Astrocyte (in vitro differentiated cells and primary cell): ENCODE results near the gene PCMT1. TPM values are rescaled to one million over a fixed set of nuclear protein-coding genes. Genes with fewer than 3 reads are reported as not detected.
A peak's percentile ranks its signal among the peaks of the same experiment; 100 is the strongest.

Experiments used
- DNase-seq: peaks from one replicate; pipeline ENCODE4 v3.0.0-alpha.2; 2010; ENCODE audit warnings: low read depth
- FAIRE-seq: peaks from 2 replicates; lab custom pipeline; 2011; peaks lifted over from hg19 to GRCh38; lab: Jason Lieb, UNC
- H2AFZ ChIP-seq: 2 replicates; pipeline ENCODE4 v1.6.0; 2012; ENCODE audit warnings: low read depth, low read length, inconsistent platforms
- H3K27ac ChIP-seq: 2 replicates; pipeline ENCODE4 v1.5.1; 2011; ENCODE audit warnings: low read depth, low read length, inconsistent platforms
- H3K27me3 ChIP-seq: 2 replicates; pipeline ENCODE4 v1.6.0; 2011; ENCODE audit warnings: low read length, inconsistent platforms; ENCODE audit not compliant: insufficient read depth
- H3K36me3 ChIP-seq: 2 replicates; pipeline ENCODE4 v1.5.1; 2011; ENCODE audit warnings: low read length, inconsistent platforms; ENCODE audit not compliant: insufficient read depth
- H3K4me1 ChIP-seq: 2 replicates; pipeline ENCODE4 v1.5.1; 2011; ENCODE audit warnings: low read length, inconsistent platforms; ENCODE audit not compliant: insufficient read depth
- H3K4me2 ChIP-seq: 2 replicates; pipeline ENCODE4 v1.6.0; 2012; ENCODE audit warnings: low read length, inconsistent platforms
- H3K4me3 ChIP-seq: 2 replicates; pipeline ENCODE4 v1.5.1; 2011; ENCODE audit warnings: low read depth, mild to moderate bottlenecking, low read length, inconsistent platforms; ENCODE audit not compliant: insufficient read depth
- H3K79me2 ChIP-seq: 2 replicates; pipeline ENCODE4 v1.6.0; 2012; ENCODE audit warnings: mild to moderate bottlenecking, low read length, inconsistent platforms; ENCODE audit not compliant: insufficient read depth
- H3K9ac ChIP-seq: 2 replicates; pipeline ENCODE4 v1.6.0; 2012; ENCODE audit warnings: mild to moderate bottlenecking, low read length, inconsistent platforms
- H3K9me3 ChIP-seq: 2 replicates; pipeline ENCODE4 v1.5.1; 2012; ENCODE audit warnings: low read depth, mild to moderate bottlenecking, low read length, inconsistent platforms; ENCODE audit not compliant: insufficient read depth
- H4K20me1 ChIP-seq: 2 replicates; pipeline ENCODE4 v1.6.0; 2012; ENCODE audit warnings: low read length, inconsistent platforms; ENCODE audit not compliant: insufficient read depth
- H3K27ac Mint-ChIP-seq: one replicate; pipeline ENCODE4 v1.8.0; 2021; ENCODE audit warnings: mild to moderate bottlenecking, mixed read lengths; ENCODE audit not compliant: unreplicated experiment
- H3K27me3 Mint-ChIP-seq: one replicate; pipeline ENCODE4 v1.8.0; 2021; ENCODE audit warnings: low read depth, mixed read lengths; ENCODE audit not compliant: unreplicated experiment
- H3K36me3 Mint-ChIP-seq: one replicate; pipeline ENCODE4 v1.8.0; 2021; ENCODE audit warnings: low read depth, mixed read lengths; ENCODE audit not compliant: unreplicated experiment
- H3K4me1 Mint-ChIP-seq: one replicate; pipeline ENCODE4 v1.8.0; 2021; ENCODE audit warnings: low read depth, mixed read lengths; ENCODE audit not compliant: unreplicated experiment
- H3K4me3 Mint-ChIP-seq: one replicate; pipeline ENCODE4 v1.8.0; 2021; ENCODE audit warnings: mild to moderate bottlenecking, moderate library complexity, mixed read lengths; ENCODE audit not compliant: unreplicated experiment
- H3K9me3 Mint-ChIP-seq: one replicate; pipeline ENCODE4 v1.8.0; 2021; ENCODE audit warnings: mild to moderate bottlenecking, mixed read lengths; ENCODE audit not compliant: unreplicated experiment
- EZH2 ChIP-seq: IDR thresholded peaks from 2 replicates; pipeline ENCODE4 v1.6.1; 2012; ENCODE audit warnings: mild to moderate bottlenecking, low read length, inconsistent platforms; ENCODE audit not compliant: insufficient read depth
- total RNA-seq: library from RNA; stranded (reverse); gene quantifications from 2 replicates; pipeline ENCODE4 v1.2.1, GENCODE V29; 2021
- TF ChIP-seq, protein P1 (sequence below): IDR thresholded peaks from 2 replicates; pipeline ENCODE4 v1.5.1; 2011; ENCODE audit warnings: low read depth, mild to moderate bottlenecking, inconsistent platforms, low read length, moderate library complexity; ENCODE audit not compliant: insufficient read depth

Gene PCMT1
- total RNA-seq, 1 donor from 2014 or later, result 127 TPM

DNA sequence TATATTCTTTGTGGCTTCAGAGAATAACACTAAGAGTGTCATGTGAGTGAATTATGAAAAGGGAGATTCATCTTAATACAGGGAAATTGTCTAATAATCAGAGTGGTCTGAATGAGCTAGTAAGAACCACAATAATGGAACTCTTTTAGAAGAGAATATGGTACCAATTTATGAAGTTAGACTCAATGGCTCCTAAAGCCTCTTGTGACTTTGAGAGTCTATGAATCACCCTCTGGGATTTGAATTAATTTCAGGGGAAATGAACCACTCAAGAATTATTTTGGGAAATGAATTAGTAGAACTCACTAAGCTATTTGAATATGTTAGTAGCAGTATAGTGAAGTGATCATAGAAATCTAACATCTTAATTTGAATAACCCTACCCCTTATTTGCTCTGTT lies 14.3 kb downstream of the PCMT1 start:
- Histone ChIP-seq H3K9me3 (peaks cover 3% of the 10 kb centered on the region), H4K20me1 (peaks cover 44% of the 10 kb centered on the region), H3K4me2 (no peak overlapping the region), H2AFZ (no peak overlapping the region), H3K4me1 (no peaks in the 10 kb centered on the region), H3K9ac (no peak overlapping the region), H3K36me3 (peaks cover 4% of the 10 kb centered on the region), H3K27me3 (no peaks in the 10 kb centered on the region), H3K79me2 (peaks cover 84% of the 10 kb centered on the region), H3K4me3 (no peak overlapping the region), H3K27ac (no peak overlapping the region)
- TF ChIP-seq EZH2, result no peak
- no peaks in the 10 kb centered on the region for H3K27me3 Mint-ChIP-seq
- peaks cover 2% of the 10 kb centered on the region for H3K9me3 Mint-ChIP-seq
- H3K4me1 Mint-ChIP-seq, result peaks cover 6% of the 10 kb centered on the region
- no peak overlapping the region for H3K27ac Mint-ChIP-seq
- DNase-seq (peak; percentile 15), FAIRE-seq (no peak)
- H3K4me3 Mint-ChIP-seq, result no peak overlapping the region
- H3K36me3 Mint-ChIP-seq, result peaks cover 15% of the 10 kb centered on the region

DNA sequence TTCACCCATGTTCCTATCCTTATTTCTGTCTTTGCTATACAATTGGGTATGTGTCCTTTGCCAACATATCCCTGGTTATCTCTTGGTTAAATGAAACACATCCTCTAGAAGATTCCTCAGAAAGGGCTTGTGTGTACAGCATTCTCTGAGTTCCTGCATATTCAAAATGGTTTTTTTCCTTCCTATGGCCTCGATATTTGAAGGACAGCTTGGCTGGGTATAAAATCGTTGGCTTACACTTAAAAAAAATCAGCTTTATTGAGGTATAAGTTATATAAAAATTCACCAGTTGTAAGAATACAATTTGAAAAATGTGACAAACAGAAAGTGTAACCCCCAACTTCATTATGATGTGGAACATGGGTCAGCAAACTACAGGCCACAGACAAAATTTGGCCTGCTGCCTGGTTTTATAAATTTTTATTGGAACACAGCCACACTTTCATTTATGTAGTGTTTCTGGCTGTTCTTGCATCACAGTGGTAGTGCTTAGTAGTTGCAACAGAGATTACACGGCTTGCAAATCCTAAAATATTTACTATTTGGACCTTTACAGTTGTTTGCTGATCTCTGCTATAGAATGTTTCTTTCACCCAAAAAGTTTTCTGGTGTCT lies 16.7 kb downstream of the PCMT1 start:
- H3K27ac ChIP-seq, result no peak overlapping the region
- H3K79me2 ChIP-seq, result peaks cover 76% of the 10 kb centered on the region
- H3K27ac Mint-ChIP-seq, result peak overlapping the region; percentile 80
- no peaks in the 10 kb centered on the region for H3K27me3 ChIP-seq
- H3K9ac ChIP-seq, result no peak overlapping the region
- H3K36me3 ChIP-seq, result peaks cover 4% of the 10 kb centered on the region
- H3K27me3 Mint-ChIP-seq, result no peaks in the 10 kb centered on the region
- H3K9me3 ChIP-seq, result peaks cover 3% of the 10 kb centered on the region
- H3K4me3 ChIP-seq, result no peak overlapping the region
- H3K4me2 ChIP-seq, result no peak overlapping the region
- peaks cover 6% of the 10 kb centered on the region for H3K4me1 Mint-ChIP-seq
- H3K4me3 Mint-ChIP-seq, result no peak overlapping the region
- TF ChIP-seq EZH2, result no peak
- TF ChIP-seq, protein P1, sequence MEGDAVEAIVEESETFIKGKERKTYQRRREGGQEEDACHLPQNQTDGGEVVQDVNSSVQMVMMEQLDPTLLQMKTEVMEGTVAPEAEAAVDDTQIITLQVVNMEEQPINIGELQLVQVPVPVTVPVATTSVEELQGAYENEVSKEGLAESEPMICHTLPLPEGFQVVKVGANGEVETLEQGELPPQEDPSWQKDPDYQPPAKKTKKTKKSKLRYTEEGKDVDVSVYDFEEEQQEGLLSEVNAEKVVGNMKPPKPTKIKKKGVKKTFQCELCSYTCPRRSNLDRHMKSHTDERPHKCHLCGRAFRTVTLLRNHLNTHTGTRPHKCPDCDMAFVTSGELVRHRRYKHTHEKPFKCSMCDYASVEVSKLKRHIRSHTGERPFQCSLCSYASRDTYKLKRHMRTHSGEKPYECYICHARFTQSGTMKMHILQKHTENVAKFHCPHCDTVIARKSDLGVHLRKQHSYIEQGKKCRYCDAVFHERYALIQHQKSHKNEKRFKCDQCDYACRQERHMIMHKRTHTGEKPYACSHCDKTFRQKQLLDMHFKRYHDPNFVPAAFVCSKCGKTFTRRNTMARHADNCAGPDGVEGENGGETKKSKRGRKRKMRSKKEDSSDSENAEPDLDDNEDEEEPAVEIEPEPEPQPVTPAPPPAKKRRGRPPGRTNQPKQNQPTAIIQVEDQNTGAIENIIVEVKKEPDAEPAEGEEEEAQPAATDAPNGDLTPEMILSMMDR, result no peak
- FAIRE-seq (no peak), DNase-seq (peak; percentile 43)
- peaks cover 16% of the 10 kb centered on the region for H3K36me3 Mint-ChIP-seq
- no peaks in the 10 kb centered on the region for H3K4me1 ChIP-seq
- H2AFZ ChIP-seq, result no peak overlapping the region
- peaks cover 36% of the 10 kb centered on the region for H4K20me1 ChIP-seq
- peaks cover 2% of the 10 kb centered on the region for H3K9me3 Mint-ChIP-seq

DNA sequence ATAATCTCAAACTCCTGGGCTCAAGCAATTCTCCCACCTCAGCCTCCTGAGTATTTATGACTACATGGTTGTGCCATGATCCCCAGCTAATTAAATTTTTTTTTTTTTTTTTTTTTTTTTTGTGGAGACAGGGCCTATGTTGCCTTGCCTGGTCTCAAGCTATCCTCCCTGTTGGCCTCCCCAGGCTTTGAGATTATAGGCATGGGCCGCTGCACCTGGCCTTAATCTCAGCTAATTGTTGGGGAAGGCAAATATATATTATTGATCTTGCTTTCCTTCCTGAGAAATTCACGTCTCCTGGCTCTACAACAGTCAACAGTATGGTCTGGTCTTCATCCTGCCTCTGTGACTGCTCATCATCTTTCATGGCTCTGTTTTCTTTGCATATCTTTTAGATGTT lies 20.1 kb downstream of the PCMT1 start:
- no peak for TF ChIP-seq EZH2
- TF ChIP-seq, protein P1, result no peak
- Mint-ChIP-seq H3K4me1 (peaks cover 3% of the 10 kb centered on the region), H3K27ac (no peak overlapping the region), H3K36me3 (peaks cover 16% of the 10 kb centered on the region), H3K9me3 (peaks cover 2% of the 10 kb centered on the region), H3K4me3 (no peak overlapping the region), H3K27me3 (no peaks in the 10 kb centered on the region)
- Histone ChIP-seq H3K36me3 (peaks cover 15% of the 10 kb centered on the region), H3K27ac (no peak overlapping the region), H3K9me3 (peaks cover 3% of the 10 kb centered on the region), H2AFZ (no peak overlapping the region), H3K4me1 (no peaks in the 10 kb centered on the region), H3K4me2 (no peak overlapping the region), H3K27me3 (no peaks in the 10 kb centered on the region), H4K20me1 (peaks cover 20% of the 10 kb centered on the region), H3K79me2 (peaks cover 51% of the 10 kb centered on the region), H3K4me3 (no peak overlapping the region), H3K9ac (no peak overlapping the region)
- no peak for FAIRE-seq
- no peak for DNase-seq
